ENCODE measurements around the gene FAM228B.

Gene FAM228B

GRCh38 chr2:24162494-24162893 is 39.2 kb downstream of the FAM228B start:
- H3K27ac ChIP-seq (replicated peaks), result no peak overlapping the region; the same call in 1 of the 2 replicates
- DNase-seq (ENCODE audit: low read depth in 1 of 2, low spot score in 1 of 2), result no peak
- no peak for TF ChIP-seq SPI1 (IDR thresholded peaks at IDR 0.05; ENCODE audit: borderline replicate concordance, low read depth)
- TF ChIP-seq POLR2AphosphoS5 (IDR thresholded peaks at IDR 0.05; ENCODE audit: low read depth), result no peak
- TF ChIP-seq CTCF (IDR thresholded peaks at IDR 0.05; ENCODE audit: insufficient read depth, low read length), result no peak
- TF ChIP-seq REST (IDR thresholded peaks at IDR 0.05; ENCODE audit: insufficient replicate concordance, low read depth), result no peak
- no peak for TF ChIP-seq GABPA (IDR thresholded peaks at IDR 0.05; ENCODE audit: low read depth)

GRCh38 chr2:24163186-24163585 is 39.9 kb downstream of the FAM228B start:
- Histone ChIP-seq H3K4me3 (replicated peaks; ENCODE audit: insufficient read depth, low read length) (no peak overlapping the region), H3K27ac (replicated peaks) (no peak overlapping the region), H3K27me3 (ENCODE audit: insufficient read depth, poor library complexity, severe bottlenecking) (no peaks in the 10 kb centered on the region)
- TF ChIP-seq GABPA (IDR thresholded peaks at IDR 0.05; ENCODE audit: low read depth), result no peak
- TF ChIP-seq CTCF (IDR thresholded peaks at IDR 0.05; ENCODE audit: insufficient read depth, low read length), result no peak
- no peak for TF ChIP-seq POLR2AphosphoS5 (IDR thresholded peaks at IDR 0.05; ENCODE audit: low read depth)
- TF ChIP-seq SPI1 (IDR thresholded peaks at IDR 0.05; ENCODE audit: borderline replicate concordance, low read depth), result peak; percentile 48; the same call in 1 of the 2 replicates
- TF ChIP-seq REST (IDR thresholded peaks at IDR 0.05; ENCODE audit: insufficient replicate concordance, low read depth), result no peak
- peak in 1 of 2 experiments; percentile 23 for DNase-seq (ENCODE audit: low read depth in 1 of 2, low spot score in 1 of 2)

More at GRCh38 chr2:24162494-24162893, 39.2 kb downstream of the FAM228B start:
- no peak overlapping the region for H3K4me3 ChIP-seq (replicated peaks; ENCODE audit: insufficient read depth, low read length)
- no peaks in the 10 kb centered on the region for H3K27me3 ChIP-seq (ENCODE audit: insufficient read depth, poor library complexity, severe bottlenecking)

- Histone ChIP-seq H3K27ac (replicated peaks) (no peak overlapping the region), H3K4me3 (replicated peaks; ENCODE audit: insufficient read depth, low read length) (no peak overlapping the region), H3K27me3 (ENCODE audit: insufficient read depth, poor library complexity, severe bottlenecking) (no peaks in the 10 kb centered on the region)
- no peak for TF ChIP-seq GABPA (IDR thresholded peaks at IDR 0.05; ENCODE audit: low read depth)
- no peak for TF ChIP-seq REST (IDR thresholded peaks at IDR 0.05; ENCODE audit: insufficient replicate concordance, low read depth)
- TF ChIP-seq CTCF (IDR thresholded peaks at IDR 0.05; ENCODE audit: insufficient read depth, low read length), result no peak
- no peak for TF ChIP-seq POLR2AphosphoS5 (IDR thresholded peaks at IDR 0.05; ENCODE audit: low read depth)
- no peak for TF ChIP-seq SPI1 (IDR thresholded peaks at IDR 0.05; ENCODE audit: borderline replicate concordance, low read depth)
- DNase-seq (ENCODE audit: low read depth in 1 of 2, low spot score in 1 of 2), result no peak
Measured at GRCh38 chr2:24163601-24164000, 40.3 kb downstream of the FAM228B start.

All from HL-60 (cell line).